Measurements from ENCODE around the gene HSPA5. TPM values are rescaled to one million over a fixed set of nuclear protein-coding genes. Genes with fewer than 3 reads are reported as not detected.
"Not testable (repeated sequence)": the region's sequence is repeated elsewhere in the genome, so short reads cannot be mapped to it uniquely, and the experiment has no call there.

Gene HSPA5
- total and polyA plus RNA-seq, 2 of the 4 experiments (the other 2 are of a cell fraction) = 118 to 419 TPM

DNA sequence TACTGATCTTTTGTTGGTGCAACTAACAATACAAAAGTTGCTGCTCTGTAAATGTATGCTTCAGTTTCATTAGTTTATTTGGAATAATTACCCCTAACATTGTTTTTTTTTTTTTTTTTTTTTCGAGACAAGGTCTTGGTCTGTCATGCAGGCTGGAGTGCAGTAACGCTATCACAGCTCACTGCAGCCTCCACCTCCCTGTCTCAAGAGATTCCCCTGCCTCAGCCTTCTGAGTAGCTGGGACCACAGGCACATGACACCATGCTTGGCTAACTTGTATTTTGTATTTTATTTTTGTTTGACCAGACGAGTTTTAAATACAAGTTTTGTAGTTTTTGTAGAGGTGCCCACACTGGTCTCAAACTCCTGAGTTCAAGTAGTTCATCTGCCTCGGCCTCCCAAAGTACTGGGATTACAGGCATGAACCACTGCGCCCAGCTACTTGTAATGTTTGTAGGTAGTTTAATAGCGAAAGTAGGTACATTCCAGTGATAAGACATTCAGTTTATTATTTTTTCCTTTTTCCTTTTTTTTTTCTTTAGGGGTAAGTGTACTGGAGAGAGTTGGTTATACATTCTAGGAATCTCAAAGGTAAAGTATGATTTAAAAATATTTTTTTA, 27.4 kb upstream of the HSPA5 start:
- Histone ChIP-seq H3K27me3 (ENCODE audit: control insufficient read depth, insufficient read depth, low read length) (no peaks in the 10 kb centered on the region), H2BK20ac (ENCODE audit: low read depth, low read length) (no peak overlapping the region), H3K14ac (replicated peaks; ENCODE audit: low read depth, low read length) (0 out of 2 replicates have a peak overlapping the region, but pooled peaks have one; percentile 2), H3K23ac (ENCODE audit: low read depth, low read length) (no peak overlapping the region), H2AK9ac (replicated peaks; ENCODE audit: low read depth, low read length, poor library complexity) (no peak overlapping the region), H3K18ac (ENCODE audit: low read depth, low read length) (no peak overlapping the region), H2AFZ (replicated peaks; ENCODE audit: low read length, poor library complexity) (no peak overlapping the region), H3K4ac (ENCODE audit: low read depth, low read length) (no peak overlapping the region), H3K56ac (ENCODE audit: extremely low read depth, insufficient read depth, low read length) (no peak overlapping the region), H2BK120ac (ENCODE audit: low read depth, low read length) (no peak overlapping the region), H3K9me1 (ENCODE audit: insufficient read depth, low read length) (peaks cover 2% of the 10 kb centered on the region), H4K91ac (ENCODE audit: insufficient read depth, low read depth, low read length) (no peak overlapping the region), H3K4me1 (ENCODE audit: control insufficient read depth, insufficient read depth, low read length) (peaks cover 2% of the 10 kb centered on the region), H2BK5ac (ENCODE audit: low read depth, low read length, poor library complexity, severe bottlenecking) (no peak overlapping the region), H3K36me3 (ENCODE audit: control insufficient read depth, insufficient read depth, low read length) (peaks cover 7% of the 10 kb centered on the region; the same call in 1 of the 2 replicates), H3K27ac (ENCODE audit: insufficient read depth, low read length) (no peak overlapping the region), H3K4me3 (ENCODE audit: insufficient read depth, low read depth, low read length) (no peak overlapping the region), H4K8ac (ENCODE audit: low read depth in 2 of 2, low read length in 2 of 2) (no peak overlapping the region), H2AK5ac (ENCODE audit: low read depth, low read length) (no peak overlapping the region), H4K20me1 (ENCODE audit: insufficient read depth, low read length) (peaks cover 33% of the 10 kb centered on the region), H3K9me3 (ENCODE audit: control insufficient read depth, insufficient read depth, low read length) (no peaks in the 10 kb centered on the region), H3K9ac (ENCODE audit: low read depth, low read length) (no peak overlapping the region), H3K79me1 (ENCODE audit: low read depth in 1 of 2, low read length in 2 of 2) (peaks cover 3 to 48% of the 10 kb centered on the region in 2 experiments; a peak in 3 of 4 replicates), H3K4me2 (ENCODE audit: low read depth, low read length) (no peak overlapping the region), H4K5ac (ENCODE audit: low read depth, low read length) (no peak overlapping the region), H2BK15ac (ENCODE audit: low read depth, low read length) (no peak overlapping the region)
- dilution Hi-C loops (cut with HindIII; ENCODE audit: low sequenced_read_pairs, unreplicated experiment) = no loop called here
- in situ Hi-C loops (cut with MboI; ENCODE audit: low sequenced_read_pairs) = no loop called here
- DNase-seq = no peak
- TF ChIP-seq MXI1 (IDR thresholded peaks at IDR 0.05; ENCODE audit: borderline replicate concordance, low read depth, low read length) (no peak), BHLHE40 (IDR thresholded peaks at IDR 0.05; ENCODE audit: low read depth, low read length) (no peak), CHD1 (IDR thresholded peaks at IDR 0.05; ENCODE audit: low read depth, low read length) (no peak), RFX5 (IDR thresholded peaks at IDR 0.05; ENCODE audit: low read depth, low read length) (no peak), CEBPB (IDR thresholded peaks at IDR 0.05; ENCODE audit: low read depth, low read length) (no peak)
- TF ChIP-seq, protein P1, sequence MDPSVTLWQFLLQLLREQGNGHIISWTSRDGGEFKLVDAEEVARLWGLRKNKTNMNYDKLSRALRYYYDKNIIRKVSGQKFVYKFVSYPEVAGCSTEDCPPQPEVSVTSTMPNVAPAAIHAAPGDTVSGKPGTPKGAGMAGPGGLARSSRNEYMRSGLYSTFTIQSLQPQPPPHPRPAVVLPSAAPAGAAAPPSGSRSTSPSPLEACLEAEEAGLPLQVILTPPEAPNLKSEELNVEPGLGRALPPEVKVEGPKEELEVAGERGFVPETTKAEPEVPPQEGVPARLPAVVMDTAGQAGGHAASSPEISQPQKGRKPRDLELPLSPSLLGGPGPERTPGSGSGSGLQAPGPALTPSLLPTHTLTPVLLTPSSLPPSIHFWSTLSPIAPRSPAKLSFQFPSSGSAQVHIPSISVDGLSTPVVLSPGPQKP (IDR thresholded peaks at IDR 0.05; ENCODE audit: borderline replicate concordance, low read depth, low read length) = no peak
- intact Hi-C loops (cut with micrococcal nuclease) = no loop called here
- ChIA-PET POLR2A (ENCODE audit: unreplicated experiment) (interaction anchor here (0.7 to 1.5 kb wide), 2 partner anchors 27 to 47 kb away, joined by 3 read pairs; partner anchors contain the start of gene HSPA5), CTCF (interaction anchor here (0.6 kb wide), 1 partner anchor 14 kb away, joined by 4 read pairs; no protein-coding TSS in a partner anchor)
- WGBS, 2 experiments (ENCODE audit: extremely low coverage in 2 of 2, insufficient read length in 1 of 2) = 100% methylated on average over 1 of the region's 6 CpGs; no CpG with 5 or more reads in 1 of the 2 experiments
- ATAC-seq (ENCODE audit: low read depth) = no peak
- no TSS peak for BruUV-seq (replicated peaks)

GRCh38 chr9:125264068-125264467, 22.9 kb upstream of the HSPA5 start:
- H2AK5ac ChIP-seq (ENCODE audit: low read depth, low read length); H3K56ac ChIP-seq (ENCODE audit: extremely low read depth, insufficient read depth, low read length); H3K4ac ChIP-seq (ENCODE audit: low read depth, low read length); H3K23ac ChIP-seq (ENCODE audit: low read depth, low read length); H3K4me1 ChIP-seq (ENCODE audit: control insufficient read depth, insufficient read depth, low read length); H3K9me1 ChIP-seq (ENCODE audit: insufficient read depth, low read length); in situ Hi-C loops (cut with MboI; ENCODE audit: low sequenced_read_pairs); H2AFZ ChIP-seq (replicated peaks; ENCODE audit: low read length, poor library complexity); H3K36me3 ChIP-seq (ENCODE audit: control insufficient read depth, insufficient read depth, low read length); dilution Hi-C loops (cut with HindIII; ENCODE audit: low sequenced_read_pairs, unreplicated experiment); H3K14ac ChIP-seq (replicated peaks; ENCODE audit: low read depth, low read length); H3K18ac ChIP-seq (ENCODE audit: low read depth, low read length); BruUV-seq (replicated peaks); H3K27me3 ChIP-seq (ENCODE audit: control insufficient read depth, insufficient read depth, low read length); H2BK120ac ChIP-seq (ENCODE audit: low read depth, low read length); H3K9me3 ChIP-seq (ENCODE audit: control insufficient read depth, insufficient read depth, low read length); H4K91ac ChIP-seq (ENCODE audit: insufficient read depth, low read depth, low read length); H4K5ac ChIP-seq (ENCODE audit: low read depth, low read length); H2BK5ac ChIP-seq (ENCODE audit: low read depth, low read length, poor library complexity, severe bottlenecking); H2AK9ac ChIP-seq (replicated peaks; ENCODE audit: low read depth, low read length, poor library complexity); H2BK15ac ChIP-seq (ENCODE audit: low read depth, low read length); H3K4me2 ChIP-seq (ENCODE audit: low read depth, low read length); H4K8ac ChIP-seq (ENCODE audit: low read depth in 2 of 2, low read length in 2 of 2); H3K4me3 ChIP-seq (ENCODE audit: insufficient read depth, low read depth, low read length); ATAC-seq (ENCODE audit: low read depth); DNase-seq; H3K27ac ChIP-seq (ENCODE audit: insufficient read depth, low read length); H3K9ac ChIP-seq (ENCODE audit: low read depth, low read length); H2BK20ac ChIP-seq (ENCODE audit: low read depth, low read length): not testable (repeated sequence)
- ChIA-PET CTCF (interaction anchor here (0.6 kb wide), 1 partner anchor 625 kb away, joined by 3 read pairs; no protein-coding TSS in a partner anchor), POLR2A (ENCODE audit: unreplicated experiment) (interaction anchor here (0.7 kb wide), 1 partner anchor 9 kb away, joined by 4 read pairs; no protein-coding TSS in a partner anchor)
- peaks cover 33% of the 10 kb centered on the region for H4K20me1 ChIP-seq (ENCODE audit: insufficient read depth, low read length)
- intact Hi-C loops (cut with micrococcal nuclease) = loop anchor here (5.0 kb wide), 1 partner anchor 78 kb away; no protein-coding TSS in a partner anchor
- H3K79me1 ChIP-seq (ENCODE audit: low read depth in 1 of 2, low read length in 2 of 2) = peaks cover 0 to 42% of the 10 kb centered on the region in 2 experiments; a peak in 3 of 4 replicates
- WGBS, 2 experiments (ENCODE audit: extremely low coverage in 2 of 2, insufficient read length in 1 of 2) = 100% methylated on average over 4 of the region's 7 CpGs; no CpG with 5 or more reads in 1 of the 2 experiments
